Large intestine (tissue), 3 donors: ENCODE data around the gene ARSD. TPM values are rescaled to one million over a fixed set of nuclear protein-coding genes. Genes with fewer than 3 reads are reported as not detected.

ENCODE experiments used
- DNase-seq, 2 donors: peaks; one replicate each; pipeline versions ENCODE4 v3.0.0 to v3.0.0-alpha.2; 2013
- H3K27ac ChIP-seq: one replicate; pipeline ENCODE4 v1.5.1; 2013; ENCODE audit warnings: low read length
- H3K27me3 ChIP-seq: 2 replicates; pipeline ENCODE4 v1.6.1; 2013; ENCODE audit warnings: low read length; ENCODE audit not compliant: control insufficient read depth, insufficient read depth
- H3K36me3 ChIP-seq: 2 replicates; pipeline ENCODE4 v1.6.1; 2013; ENCODE audit warnings: low read length; ENCODE audit not compliant: control insufficient read depth, insufficient read depth
- H3K4me1 ChIP-seq: one replicate; pipeline ENCODE4 v1.6.1; 2013; ENCODE audit warnings: low read length; ENCODE audit not compliant: control insufficient read depth, insufficient read depth
- H3K4me3 ChIP-seq: one replicate; pipeline ENCODE4 v1.5.1; 2013; ENCODE audit warnings: low read length
- H3K9me3 ChIP-seq: one replicate; pipeline ENCODE4 v1.6.1; 2013; ENCODE audit warnings: mild to moderate bottlenecking, low read depth, low read length, moderate library complexity; ENCODE audit not compliant: control insufficient read depth
- WGBS: methylation state at CpG from one replicate; pipeline ENCODE4 v1.1.5; 2013; ENCODE audit warnings: low lambda C conversion rate; ENCODE audit not compliant: insufficient coverage; 5-methylcytosine and 5-hydroxymethylcytosine counted together
- polyA plus RNA-seq: library from polyadenylated mRNA; unstranded; fragments of 120-200 nt; gene quantifications from one replicate; pipeline ENCODE4 v1.2.1, GENCODE V29; 2013

The ARSD gene
- polyA plus RNA-seq, 1 donor = 34.1 TPM

DNA sequence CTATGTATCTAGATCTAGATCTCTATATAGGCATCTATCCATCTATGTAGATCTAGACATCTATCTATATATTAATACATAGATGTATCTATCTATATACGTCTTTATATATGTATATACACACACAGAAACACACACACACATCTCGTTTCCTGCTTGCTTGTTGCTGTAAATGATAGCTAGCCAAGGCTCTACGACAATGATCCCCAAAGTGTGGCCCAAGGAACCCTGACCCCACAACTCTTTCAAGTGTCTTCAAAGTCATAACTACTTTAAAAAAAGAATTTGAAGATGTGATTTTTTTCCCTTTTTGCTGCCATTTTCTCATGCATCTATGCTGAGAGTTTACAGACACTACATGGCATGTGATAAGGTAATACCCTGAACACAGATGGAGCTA, 71.6 kb downstream of the ARSD start:
- H3K4me3 ChIP-seq = no peak overlapping the region
- H3K27ac ChIP-seq = no peak overlapping the region
- no peak for DNase-seq
- H3K9me3 ChIP-seq = no peaks in the 10 kb centered on the region
- no peaks in the 10 kb centered on the region for H3K27me3 ChIP-seq
- WGBS = no CpG with 5 or more reads among the region's 3 CpGs
- peaks cover 6% of the 10 kb centered on the region for H3K36me3 ChIP-seq
- no peaks in the 10 kb centered on the region for H3K4me1 ChIP-seq

DNA sequence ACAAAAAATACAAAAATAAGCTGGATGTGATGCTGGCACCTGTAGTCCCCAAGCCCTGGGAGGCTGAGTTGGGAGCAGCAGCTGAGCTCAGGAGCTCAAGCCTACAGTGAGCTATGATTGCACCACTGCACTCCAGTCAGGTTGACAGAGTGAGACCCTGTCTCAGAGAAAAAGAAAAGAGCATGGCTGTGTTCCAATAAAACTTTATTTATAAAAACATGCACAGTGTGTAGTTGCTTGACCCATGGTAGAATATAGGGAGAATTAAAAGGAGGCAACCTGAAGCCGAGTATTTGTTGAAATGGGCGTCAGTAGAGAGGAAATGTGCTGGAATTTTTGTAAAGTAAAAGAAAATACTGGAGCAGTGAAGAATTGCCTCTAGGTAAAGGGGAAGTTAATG, 73.4 kb downstream of the ARSD start:
- Histone ChIP-seq H3K4me1 (no peaks in the 10 kb centered on the region), H3K36me3 (peaks cover 3% of the 10 kb centered on the region), H3K9me3 (no peaks in the 10 kb centered on the region), H3K27me3 (no peaks in the 10 kb centered on the region), H3K27ac (no peak overlapping the region), H3K4me3 (no peak overlapping the region)
- DNase-seq = no peak
- WGBS = 100% methylated on average over 1 of the region's 2 CpGs

DNA sequence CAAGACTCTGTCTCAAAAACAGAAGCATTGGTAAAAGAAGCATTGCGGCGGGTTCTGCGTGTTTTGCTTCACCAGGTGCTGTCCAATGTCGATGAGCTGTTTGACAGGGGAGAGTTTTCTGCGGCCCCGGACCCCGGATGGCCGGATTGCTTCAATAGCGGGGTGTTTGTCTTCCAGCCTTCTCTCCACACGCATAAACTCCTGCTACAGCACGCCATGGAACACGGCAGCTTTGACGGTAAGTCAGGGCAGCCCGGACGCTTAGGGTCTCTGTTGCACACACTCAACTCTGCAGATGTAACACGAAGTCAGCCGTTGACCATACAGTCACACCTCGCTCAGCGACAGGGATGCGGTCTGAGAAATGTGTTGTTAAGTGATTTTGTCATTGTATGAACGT, 74.2 kb downstream of the ARSD start:
- H3K9me3 ChIP-seq = no peaks in the 10 kb centered on the region
- peaks cover 3% of the 10 kb centered on the region for H3K36me3 ChIP-seq
- no peak overlapping the region for H3K4me3 ChIP-seq
- WGBS = no CpG with 5 or more reads among the region's 21 CpGs
- no peak overlapping the region for H3K27ac ChIP-seq
- H3K4me1 ChIP-seq = no peaks in the 10 kb centered on the region
- DNase-seq = no peak
- no peaks in the 10 kb centered on the region for H3K27me3 ChIP-seq

Other genes starting within 250 kb of the ARSD start
- gene CD99, start 238.0 kb downstream of the ARSD start, polyA plus RNA-seq = 229 TPM
- 0.06 TPM for gene XG, start 177.3 kb downstream of the ARSD start, polyA plus RNA-seq
- 13.2 TPM for gene GYG2, start 100.4 kb downstream of the ARSD start, polyA plus RNA-seq
- not detected for gene ARSH, start 77.2 kb upstream of the ARSD start, polyA plus RNA-seq
- 0.06 TPM for gene ARSF, start 112.1 kb upstream of the ARSD start, polyA plus RNA-seq